ENCODE results near the gene C13orf42. TPM values are rescaled to one million over a fixed set of nuclear protein-coding genes. Genes with fewer than 3 reads are reported as not detected.

The C13orf42 gene
- total RNA-seq, 1 experiment from 2014 or later = not detected

- TF ChIP-seq ELF1 (IDR thresholded peaks at IDR 0.05; ENCODE audit: borderline replicate concordance, low read depth) (no peak), YY1 (IDR thresholded peaks at IDR 0.05; ENCODE audit: extremely low read depth, insufficient replicate concordance, low read depth, low read length) (no peak), MAX (IDR thresholded peaks at IDR 0.05) (no peak)
Observed at GRCh38 chr13:51118809-51119431, 7.8 kb upstream of the C13orf42 start (continued).

- DNase-seq (ENCODE audit: low read depth, low spot score) = no peak
- TF ChIP-seq ZNF274 (IDR thresholded peaks at IDR 0.05; ENCODE audit: low read depth, low read length) (no peak), POLR2AphosphoS5 (IDR thresholded peaks at IDR 0.05; ENCODE audit: low read depth, low read length) (no peak), SP1 (IDR thresholded peaks at IDR 0.05; ENCODE audit: low read depth) (no peak), POLR2A (IDR thresholded peaks at IDR 0.05; ENCODE audit: borderline replicate concordance, extremely low read depth, insufficient read depth, insufficient read length) (no peak)
- Histone ChIP-seq H3K79me2 (ENCODE audit: insufficient read depth, low read length) (no peaks in the 10 kb centered on the region), H3K4me2 (ENCODE audit: low read length) (no peak overlapping the region), H3K27me3 (ENCODE audit: insufficient read depth, low read length) (0 out of 2 replicates have a peak, but pooled peaks cover 8% of the 10 kb centered on the region), H3K36me3 (ENCODE audit: control insufficient read depth in 1 of 2, insufficient read depth in 2 of 2, low read length in 2 of 2) (no peaks in the 10 kb centered on the region), H3K9me3 (ENCODE audit: control insufficient read depth in 1 of 2, insufficient read depth in 1 of 2, low read depth in 1 of 2, low read length in 2 of 2) (peaks cover 0 to 4% of the 10 kb centered on the region in 2 experiments; a peak in 1 of 4 replicates), H3K4me1 (ENCODE audit: control insufficient read depth in 1 of 2, insufficient read depth in 2 of 2, low read length in 2 of 2) (no peaks in the 10 kb centered on the region), H3K4me3 (replicated peaks in 1 of 2; ENCODE audit: low read depth in 1 of 2, low read length in 2 of 2) (no peak overlapping the region), H3K27ac (ENCODE audit: low read depth, low read length) (no peak overlapping the region), H2AFZ (ENCODE audit: low read depth, low read length, poor library complexity, severe bottlenecking) (no peak overlapping the region), H4K20me1 (ENCODE audit: insufficient read depth) (no peaks in the 10 kb centered on the region), H3K9me2 (ENCODE audit: insufficient read depth) (no peaks in the 10 kb centered on the region), H3K9ac (ENCODE audit: low read length) (no peak overlapping the region)
- POLR2A ChIA-PET = no interaction called here
- CTCF ChIA-PET = interaction anchor here (3.6 kb wide), 1 partner anchor 11 kb away, joined by 16 read pairs; no protein-coding TSS in a partner anchor
- ATAC-seq = no peak
- BruUV-seq (replicated peaks) = no TSS peak
- intact Hi-C loops (cut with micrococcal nuclease) = no loop called here
- RAD21 ChIA-PET (ENCODE audit: low non-redundant PET in 1 of 2, low total read pairs in 2 of 2, uncharacterized antibody in 2 of 2, unreplicated experiment in 2 of 2) = no interaction called here
Observed at GRCh38 chr13:51113969-51114368, 2.9 kb upstream of the C13orf42 start.
